ENCODE measurements around the gene HTR7.
"Not testable (repeated sequence)": the region's sequence is repeated elsewhere in the genome, so short reads cannot be mapped to it uniquely, and the experiment has no call there.

Gene HTR7

DNA sequence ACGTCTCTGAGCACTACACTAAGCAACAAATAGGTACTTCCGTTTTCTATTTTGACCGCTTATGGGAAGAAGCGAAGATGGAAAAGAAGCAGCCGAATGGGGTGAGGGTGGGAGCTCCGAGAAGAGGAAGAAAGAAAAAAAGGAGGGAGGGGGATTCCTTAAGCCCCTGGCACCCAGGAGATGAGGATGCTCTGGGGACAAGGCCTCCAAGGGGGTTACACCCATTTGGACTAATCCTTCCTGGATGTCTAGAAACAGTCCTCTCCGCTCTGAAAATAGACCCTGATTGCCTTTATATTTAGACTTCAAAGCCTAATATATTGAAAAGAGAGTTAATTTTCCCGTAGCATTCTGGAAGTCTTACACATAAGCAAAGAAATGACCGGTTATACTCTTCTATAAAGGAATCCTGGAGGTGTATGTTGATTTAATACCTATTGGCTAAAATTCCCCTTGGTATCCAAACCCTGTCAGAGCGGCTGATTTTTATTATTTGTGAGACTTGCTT, 676 bp upstream of the HTR7 start:
- DNase-seq (ENCODE audit: low read depth), result no peak

DNA sequence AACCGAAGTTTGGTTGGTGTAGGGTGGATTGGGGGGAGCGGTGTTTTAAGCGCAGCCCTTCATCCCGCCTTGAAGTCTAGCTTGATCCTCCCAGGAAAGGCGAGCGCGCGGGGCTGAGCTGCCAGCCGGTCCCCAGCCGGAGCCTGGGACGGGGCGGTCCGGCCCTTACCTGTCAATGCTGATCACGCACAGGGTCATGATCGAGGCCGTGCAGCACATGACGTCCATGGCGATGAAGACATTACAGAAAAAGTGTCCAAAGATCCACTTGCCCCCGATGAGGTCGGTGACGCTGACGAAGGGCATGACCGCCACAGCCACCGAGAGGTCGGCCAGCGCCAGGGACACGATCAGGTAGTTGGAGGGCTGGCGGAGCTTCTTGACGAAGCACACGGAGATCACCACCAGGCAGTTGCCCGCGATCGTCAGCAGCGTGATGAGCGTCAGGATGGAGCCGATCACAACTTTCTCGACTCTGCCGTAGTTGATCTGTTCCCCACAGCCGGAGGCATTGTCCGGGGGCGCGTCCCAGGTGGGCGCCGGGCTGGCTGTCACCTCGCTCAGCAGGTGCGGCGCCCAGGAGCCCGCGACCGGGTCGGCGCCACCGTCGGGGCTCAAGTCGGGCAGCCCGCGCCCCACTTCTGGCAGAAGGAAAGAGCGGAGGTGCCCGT, 740 bp downstream of the HTR7 start:
- no peak for DNase-seq (ENCODE audit: low read depth)

DNA sequence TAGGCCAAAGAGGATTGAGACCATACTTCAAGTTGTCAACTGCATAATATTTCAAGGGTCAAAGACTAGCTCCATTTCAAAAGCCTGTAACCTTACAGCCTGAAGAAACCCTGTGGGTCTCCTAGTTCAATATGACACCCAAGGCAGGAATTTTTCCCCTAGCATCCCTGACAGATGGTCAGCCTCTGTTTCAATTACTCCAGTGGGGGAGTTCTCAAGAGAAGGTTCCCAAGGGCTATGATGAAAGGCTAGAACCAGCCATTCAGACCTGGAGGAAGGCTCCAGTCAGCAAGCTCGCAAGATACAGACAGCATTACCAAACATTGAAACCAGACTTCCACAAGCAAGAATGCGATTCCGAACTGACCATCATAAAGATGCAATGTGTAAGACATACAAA, 1.6 kb downstream of the HTR7 start:
- peak; percentile 72 for DNase-seq (ENCODE audit: low read depth)

DNA sequence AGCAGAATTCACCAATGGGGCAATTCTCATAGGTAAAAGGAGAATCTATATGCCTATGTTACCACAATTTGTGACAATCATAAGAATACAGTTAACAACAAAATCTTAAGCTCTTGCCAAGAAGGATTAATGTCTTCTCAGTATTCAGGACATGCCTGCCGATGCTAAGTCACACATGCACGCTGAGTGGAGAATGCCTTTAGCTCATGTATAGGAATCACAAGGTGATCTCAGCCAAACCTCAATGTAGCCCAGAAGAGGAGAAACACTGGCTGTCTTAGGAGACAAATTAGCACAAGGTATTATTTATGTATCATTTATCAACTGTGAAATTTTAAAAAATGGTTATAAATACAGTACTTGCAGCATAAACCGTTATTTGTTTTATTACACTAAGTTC, 2.7 kb downstream of the HTR7 start:
- DNase-seq (ENCODE audit: low read depth), result no peak

DNA sequence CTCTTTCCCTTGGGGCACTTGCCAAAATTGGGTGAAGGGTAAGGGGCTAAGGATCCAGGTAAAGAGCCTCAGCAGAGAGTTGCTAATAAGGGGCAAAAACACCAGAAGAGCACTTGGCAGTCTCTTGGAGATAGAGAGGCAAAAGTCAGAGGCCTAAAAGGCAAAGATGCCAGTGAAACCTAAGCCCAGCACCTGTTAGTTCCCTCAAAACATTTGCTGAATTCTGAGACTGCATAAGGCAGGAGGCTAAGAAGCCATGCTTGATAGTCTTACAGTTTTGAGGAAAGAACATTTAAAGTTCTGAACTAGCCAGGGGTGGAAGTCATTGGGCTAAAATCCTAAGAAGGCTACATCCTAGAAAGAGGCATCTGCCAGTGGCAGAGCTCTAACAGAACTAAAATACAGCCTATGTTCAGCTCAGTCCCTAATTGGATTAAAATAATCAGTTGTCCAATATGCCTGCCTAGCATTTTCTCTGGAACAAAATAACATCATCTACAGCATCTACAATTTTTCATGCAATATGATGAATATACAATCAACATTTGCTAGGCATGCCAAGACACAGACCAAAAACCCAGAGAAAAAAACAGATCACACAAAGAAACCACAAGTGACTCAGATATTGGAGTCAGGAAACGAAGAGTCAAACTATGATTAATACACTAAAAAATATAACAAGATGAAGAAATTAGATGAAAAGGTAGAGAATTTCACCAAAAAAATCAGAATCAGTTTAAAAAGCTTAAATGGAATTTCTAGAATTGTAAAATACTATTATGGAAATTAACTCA, 7.7 kb downstream of the HTR7 start:
- DNase-seq (ENCODE audit: low read depth), result peak; percentile 57

DNA sequence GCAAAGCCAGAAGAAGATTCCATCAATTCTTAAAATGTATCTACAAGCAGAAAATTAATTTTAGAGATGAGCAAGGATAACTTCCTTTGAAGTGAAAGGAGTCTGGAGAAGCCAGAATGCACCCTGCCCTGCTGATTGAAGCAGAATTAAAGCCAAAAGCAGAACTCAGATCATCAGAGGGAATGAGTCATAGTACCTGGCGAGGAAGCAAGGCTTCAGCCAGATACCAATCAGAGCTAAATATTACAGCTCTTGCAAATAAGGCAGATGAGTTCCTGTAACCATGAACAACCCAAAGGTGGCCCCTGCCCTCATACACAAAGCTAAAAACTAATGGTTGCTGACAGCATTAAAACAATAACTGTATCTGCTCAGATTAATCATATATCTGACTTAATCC, 10.4 kb downstream of the HTR7 start:
- peak; percentile 60 for DNase-seq (ENCODE audit: low read depth)

DNA sequence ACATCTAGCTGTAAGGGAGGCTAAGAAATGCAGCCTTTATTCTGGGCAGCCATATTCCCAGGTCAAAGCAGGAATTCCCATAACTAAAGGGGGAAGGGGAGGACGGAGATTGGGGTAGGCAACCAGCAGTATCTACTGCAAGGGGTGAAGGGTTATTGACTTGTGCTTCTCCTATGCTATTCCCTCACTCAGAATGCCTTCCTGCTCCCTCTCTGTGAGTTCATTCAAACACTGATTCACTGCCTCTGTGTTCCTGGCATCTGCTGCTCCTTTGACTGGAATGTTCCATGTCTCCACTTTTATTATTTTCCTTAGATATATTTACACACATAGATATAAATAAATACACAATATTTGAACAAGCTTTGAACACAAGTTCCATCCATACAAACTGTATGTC, 11.1 kb downstream of the HTR7 start:
- DNase-seq (ENCODE audit: low read depth), result no peak

DNA sequence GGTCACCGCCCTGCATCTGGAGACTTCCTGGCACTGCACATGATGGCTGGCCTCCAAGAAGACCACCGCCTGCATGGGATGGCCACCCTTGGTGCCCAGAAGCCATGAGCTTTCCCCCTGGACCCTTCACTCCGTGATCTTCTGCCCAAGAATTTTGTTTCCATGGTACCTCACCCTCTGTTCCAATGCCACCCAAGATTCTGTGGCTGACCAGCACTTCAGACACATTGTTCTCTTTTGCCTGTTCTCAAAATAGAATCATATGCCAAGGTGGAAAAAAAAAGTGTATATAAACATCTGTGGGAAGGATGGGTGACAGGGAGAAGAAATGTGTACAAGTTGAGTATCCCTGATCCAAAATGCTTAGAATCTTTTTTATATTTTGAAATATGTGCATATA, 12.1 kb downstream of the HTR7 start:
- DNase-seq (ENCODE audit: low read depth), result no peak

DNA sequence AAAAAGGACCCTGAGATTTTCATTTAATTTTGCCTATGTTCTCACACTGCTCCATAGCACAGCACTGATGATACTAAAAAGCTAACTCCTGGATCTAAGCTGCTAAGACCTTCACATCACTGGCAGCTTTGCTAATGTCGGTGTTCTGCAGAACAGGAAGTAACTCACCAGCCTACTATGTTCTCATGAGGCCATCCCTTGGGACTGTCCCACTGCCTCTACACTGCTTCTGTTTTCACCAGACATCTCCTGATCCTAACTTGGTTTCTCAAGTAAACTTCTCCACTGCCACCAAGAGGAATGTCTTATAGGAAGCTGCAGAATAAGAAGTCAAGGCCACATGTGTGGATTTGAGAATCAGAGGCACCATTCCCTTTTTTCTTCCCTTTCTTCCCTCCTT, 15.1 kb downstream of the HTR7 start:
- no peak for DNase-seq (ENCODE audit: low read depth)

DNA sequence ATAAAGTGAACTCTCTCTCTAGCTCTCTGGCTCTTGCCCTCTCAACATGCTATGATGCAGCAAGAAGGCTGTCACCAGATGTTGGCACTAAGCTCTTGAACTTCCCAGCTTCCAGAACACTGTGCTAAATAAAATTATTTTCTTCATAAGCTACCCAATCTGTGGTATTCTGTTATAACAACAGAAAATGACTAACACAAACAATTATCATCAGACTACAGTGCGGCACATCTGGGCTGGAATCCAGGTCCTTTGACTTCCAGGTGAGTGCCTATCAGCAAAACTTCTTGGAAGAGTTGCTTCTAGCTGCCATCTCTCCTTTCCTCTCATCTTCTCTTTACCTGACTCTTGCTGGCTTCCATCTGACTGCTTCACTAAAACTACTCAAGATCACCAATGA, 20.4 kb downstream of the HTR7 start:
- no peak for DNase-seq (ENCODE audit: low read depth)

DNA sequence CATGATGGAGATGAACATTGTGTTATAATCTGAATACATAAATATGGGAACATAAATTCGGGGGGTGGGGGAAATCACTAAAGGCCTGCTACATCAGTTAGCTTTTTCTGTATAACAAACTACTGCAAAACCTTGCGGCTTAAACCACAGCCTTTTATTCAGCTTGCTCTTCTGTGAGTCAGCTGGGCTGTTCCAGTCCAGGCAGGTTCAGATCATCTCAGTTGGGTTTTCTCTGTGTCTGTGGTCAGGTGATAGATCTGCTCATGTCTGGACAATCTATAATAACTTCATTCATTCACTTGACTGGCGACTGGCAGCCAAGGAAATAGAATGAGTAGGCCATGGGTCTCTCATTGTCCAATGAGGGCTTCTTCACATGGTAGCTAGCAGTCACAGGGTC, 23.5 kb downstream of the HTR7 start:
- DNase-seq (ENCODE audit: low read depth), result peak; percentile 44

DNA sequence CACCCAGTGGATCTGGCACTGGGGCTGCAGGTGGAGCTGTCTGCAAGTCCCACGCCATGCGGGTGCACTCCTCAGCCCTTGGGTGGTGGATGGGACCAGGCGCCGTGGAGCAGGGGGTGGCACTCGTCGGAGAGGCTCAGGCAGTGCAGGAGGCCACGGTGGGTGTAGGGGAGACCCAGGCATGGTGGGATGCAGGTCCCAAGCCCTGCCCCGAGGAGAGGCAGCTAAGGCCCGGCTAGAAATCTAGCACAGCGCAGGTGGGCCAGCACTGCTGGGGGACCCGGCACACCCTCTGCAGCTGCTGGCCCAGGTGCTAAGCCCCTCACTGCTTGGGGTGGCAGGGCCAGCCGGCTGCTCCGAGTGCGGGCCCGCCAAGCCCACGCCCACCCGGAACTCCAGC, 25.7 kb downstream of the HTR7 start:
- no peak for DNase-seq (ENCODE audit: low read depth)

DNA sequence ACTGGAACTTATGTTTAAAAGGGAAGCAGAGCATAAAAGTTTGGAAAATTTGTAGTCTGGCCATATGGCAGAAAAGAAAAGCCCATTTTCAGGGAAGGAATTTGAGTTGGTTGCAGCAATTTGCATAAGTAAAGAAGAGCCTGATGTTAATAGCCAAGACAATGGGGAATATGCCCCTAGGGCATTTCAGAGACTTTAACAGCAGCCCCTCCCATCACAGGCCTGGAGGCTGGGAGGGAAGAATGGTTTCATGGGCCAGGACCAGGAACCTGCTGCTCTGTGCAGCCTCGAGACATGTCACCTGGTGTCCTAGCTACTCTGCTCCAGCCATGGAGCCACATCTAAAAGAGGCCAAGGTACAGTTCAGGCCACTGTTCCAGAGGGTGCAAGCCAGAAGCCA, 35.3 kb downstream of the HTR7 start:
- DNase-seq (ENCODE audit: low read depth), result no peak

DNA sequence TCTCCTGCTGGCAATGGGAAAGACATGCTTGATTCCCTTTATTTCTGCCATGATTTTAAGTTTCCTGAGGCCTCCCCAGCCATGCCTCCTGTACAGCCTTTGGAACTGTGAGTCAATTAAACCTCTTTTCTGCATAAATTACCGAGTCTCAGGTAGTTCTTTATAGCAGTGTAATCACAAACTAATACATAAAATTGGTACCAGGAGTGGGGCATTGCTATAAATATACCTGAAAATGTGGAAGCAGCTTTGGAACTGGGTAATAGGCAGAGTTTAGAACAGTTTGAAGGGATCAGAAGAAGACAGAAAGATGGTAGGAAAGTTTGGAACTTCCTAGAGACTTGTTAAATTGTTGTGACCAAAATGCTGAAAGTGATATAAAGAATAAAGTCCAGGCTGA, 36.0 kb downstream of the HTR7 start:
- not testable (repeated sequence) for DNase-seq (ENCODE audit: low read depth)

DNA sequence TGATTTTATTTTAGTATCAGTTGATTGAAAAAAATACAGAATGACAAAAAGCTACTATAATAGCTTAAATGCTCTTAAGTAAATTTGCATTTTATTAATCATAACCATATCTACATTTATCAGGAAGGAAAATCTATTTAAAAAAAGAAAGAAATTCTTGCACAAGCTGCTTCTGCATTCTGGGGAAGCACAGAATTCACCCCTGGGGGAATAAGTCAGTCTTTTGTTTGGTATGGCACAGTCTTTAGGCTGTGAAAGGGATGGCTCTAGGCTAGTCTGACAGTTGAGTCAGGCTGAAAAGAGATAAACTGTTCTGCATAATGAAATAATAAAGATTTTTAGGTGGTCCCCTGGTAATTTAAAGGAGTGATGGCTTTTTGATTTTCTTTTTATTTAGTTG, 37.9 kb downstream of the HTR7 start:
- no peak for DNase-seq (ENCODE audit: low read depth)

DNA sequence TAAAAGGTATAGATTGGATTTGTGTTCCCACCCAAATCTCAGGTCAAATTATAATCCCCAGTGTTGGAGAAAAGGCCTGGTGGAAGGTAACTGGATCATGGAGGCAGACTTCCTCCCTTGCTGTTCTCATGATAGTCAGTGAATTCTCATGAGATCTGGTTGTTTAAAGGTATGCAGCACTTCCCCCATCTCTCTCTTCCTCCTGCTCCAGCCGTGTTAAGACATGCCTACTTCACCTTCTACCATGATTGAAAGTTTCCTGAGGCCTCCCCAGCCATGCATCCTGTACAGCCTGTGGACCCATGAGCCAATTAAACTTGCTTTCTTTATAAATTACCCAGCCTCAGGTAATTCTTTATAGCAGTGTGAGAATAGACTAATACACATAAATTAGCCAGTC, 39.1 kb downstream of the HTR7 start:
- no peak for DNase-seq (ENCODE audit: low read depth)

DNA sequence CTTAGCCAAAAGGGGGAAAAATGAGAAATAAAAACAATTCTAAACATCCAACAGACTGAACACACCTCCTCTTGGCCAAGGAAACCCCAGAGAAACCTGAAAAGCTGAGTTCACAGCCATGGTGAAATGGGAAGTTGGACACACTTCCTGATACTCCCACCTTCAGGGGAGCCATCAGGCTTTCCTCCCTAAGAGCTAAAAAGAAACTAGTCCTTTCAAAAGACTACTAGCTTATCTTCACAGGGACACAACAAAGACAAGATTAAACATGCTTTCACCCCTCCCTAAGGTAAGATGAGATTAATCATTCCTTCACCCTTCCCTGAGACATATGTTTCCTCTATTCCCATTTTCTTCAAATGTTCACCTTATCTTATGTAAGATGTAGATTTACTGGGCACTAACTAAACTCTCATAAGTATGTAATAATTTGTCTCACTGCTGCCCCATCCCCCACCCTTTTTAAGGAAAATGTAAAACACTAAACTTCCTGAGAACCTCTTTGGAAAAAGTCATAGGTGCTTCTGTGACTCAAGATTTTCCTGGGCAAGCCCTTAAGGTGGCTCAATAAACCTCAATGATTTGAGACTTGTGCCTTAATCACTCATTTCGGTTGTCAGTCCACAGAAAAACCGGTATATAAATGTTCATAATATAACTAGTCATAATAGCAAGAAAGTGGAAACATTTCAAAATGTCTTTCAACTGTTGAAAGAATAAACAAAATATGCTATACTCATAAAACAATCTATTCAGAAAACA, 40.5 kb downstream of the HTR7 start:
- DNase-seq (ENCODE audit: low read depth), result no peak

DNA sequence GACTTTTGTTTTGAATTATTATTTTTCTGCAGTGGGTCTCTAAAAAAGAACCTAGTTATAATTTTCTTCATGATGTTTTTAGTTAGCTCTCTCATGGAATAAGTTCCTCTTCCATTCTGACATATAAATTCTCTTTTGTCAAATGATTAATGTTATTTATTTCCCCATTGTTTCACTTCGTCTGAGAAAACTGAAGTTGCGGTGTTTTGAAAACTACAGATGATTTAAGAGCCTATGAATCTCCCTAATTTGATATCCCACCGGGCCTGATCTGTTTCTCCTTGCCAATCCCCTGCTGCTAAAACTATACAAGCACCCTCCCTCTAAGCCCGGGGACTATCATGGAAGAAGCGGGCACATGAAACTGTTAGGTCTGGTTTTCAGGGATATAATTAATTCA, 41.4 kb downstream of the HTR7 start:
- no peak for DNase-seq (ENCODE audit: low read depth)

DNA sequence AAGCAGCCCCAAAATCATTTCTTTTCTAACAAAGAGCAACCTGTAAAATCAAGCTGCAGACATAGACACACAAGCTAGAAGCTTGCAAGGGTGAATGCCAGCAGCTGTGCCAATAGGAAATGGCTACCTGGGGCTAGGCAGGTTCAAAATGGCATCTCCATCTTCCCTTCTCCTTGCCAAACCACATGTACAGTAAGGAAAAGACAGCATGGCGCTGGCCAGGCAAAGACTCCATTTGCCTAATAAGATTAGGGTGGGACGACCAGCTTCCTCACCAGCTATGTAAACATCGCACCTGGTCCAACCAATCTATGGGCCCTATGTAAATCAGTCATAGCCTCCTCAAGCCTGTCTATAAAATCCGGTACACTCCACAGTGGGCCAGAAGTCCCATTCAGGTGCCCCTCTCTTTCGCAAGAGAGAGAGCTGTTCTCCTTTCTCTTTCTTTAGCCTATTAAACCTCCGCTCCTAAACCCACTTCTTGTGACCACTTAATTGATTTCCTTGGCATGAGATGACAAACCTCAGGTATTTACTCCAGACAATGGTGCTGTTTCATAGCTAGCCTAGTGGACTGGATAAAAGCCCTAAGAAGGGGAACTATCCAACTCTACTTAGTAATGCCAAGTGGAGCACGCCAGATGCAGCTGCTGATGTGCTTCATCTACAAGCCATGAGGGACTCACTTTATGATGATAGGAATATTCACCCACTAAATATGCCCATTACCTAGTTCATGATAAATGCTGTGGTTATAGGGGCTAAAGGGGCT, 44.1 kb downstream of the HTR7 start:
- DNase-seq (ENCODE audit: low read depth), result no peak

DNA sequence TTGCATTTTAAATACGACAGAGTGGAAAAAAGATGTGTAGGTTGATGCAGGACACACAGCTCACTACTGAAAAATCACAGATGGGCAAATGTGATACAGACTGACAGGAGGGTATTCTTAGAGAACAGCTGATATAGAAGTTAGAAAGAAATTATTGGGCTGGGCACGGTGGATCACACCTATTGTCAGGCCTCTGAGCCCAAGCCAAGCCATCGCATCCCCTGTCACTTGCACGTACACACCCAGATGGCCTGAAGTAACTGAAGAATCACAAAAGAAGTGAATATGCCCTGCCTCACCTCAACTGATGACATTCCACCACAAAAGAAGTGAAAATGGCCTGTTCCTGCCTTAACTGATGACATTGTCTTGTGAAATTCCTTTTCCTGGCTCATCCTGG, 50.7 kb downstream of the HTR7 start:
- DNase-seq (ENCODE audit: low read depth), result not testable (repeated sequence)

DNA sequence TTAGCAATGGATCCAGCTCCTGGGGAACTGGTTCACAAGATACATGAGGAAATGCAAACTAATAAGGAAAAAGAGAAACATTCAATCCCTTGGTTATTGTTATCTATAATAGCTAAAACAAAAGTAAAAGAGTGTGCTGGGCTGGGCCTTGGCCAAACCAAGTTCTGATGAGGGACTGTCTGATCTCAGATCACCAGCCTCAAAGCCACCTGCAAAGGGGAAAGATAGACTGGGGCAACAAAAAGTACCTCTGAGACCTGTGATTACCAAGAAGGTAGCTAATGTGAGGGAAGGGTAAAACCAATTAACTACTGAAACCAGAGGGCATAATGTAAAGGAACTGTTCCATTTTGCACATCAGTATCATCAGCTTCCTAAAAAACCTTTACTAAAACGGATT, 51.2 kb downstream of the HTR7 start:
- DNase-seq (ENCODE audit: low read depth), result no peak

DNA sequence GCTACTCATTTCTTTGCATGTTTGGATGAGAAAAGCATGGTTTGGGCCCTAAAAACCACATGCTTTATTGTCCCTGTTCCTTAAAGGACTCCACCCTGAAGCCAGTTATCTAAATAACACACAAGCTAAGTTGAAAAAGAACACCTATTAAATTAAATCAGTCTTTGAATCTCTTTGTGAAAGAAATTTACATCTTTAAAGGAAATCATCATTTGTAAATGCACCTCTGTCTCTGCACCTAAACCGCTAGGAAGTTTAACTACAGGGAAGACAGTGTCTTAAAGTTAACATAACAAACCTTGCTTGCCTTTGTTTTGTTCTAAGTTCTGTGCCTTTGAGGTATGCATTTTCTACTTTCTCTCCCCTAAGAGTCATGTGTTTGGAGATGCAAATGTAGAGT, 52.6 kb downstream of the HTR7 start:
- DNase-seq (ENCODE audit: low read depth), result no peak
